Measurements from ENCODE around the gene CSNK1G2.

Gene CSNK1G2

GRCh38 chr19:2018752-2019151, 77.8 kb downstream of the CSNK1G2 start:
- DNase-seq = no peak

GRCh38 chr19:2021453-2022140, 80.6 kb downstream of the CSNK1G2 start:
- no peak for DNase-seq

GRCh38 chr19:2022289-2022688, 81.3 kb downstream of the CSNK1G2 start:
- DNase-seq = no peak

GRCh38 chr19:2026770-2027169, 85.8 kb downstream of the CSNK1G2 start:
- no peak for DNase-seq

- no peak for DNase-seq
Observed at GRCh38 chr19:2027361-2027760, 86.4 kb downstream of the CSNK1G2 start.
